ENCODE measurements around the gene PSTPIP2.
"Not testable (repeated sequence)": the region's sequence is repeated elsewhere in the genome, so short reads cannot be mapped to it uniquely, and the experiment has no call there.

PSTPIP2 gene

DNA sequence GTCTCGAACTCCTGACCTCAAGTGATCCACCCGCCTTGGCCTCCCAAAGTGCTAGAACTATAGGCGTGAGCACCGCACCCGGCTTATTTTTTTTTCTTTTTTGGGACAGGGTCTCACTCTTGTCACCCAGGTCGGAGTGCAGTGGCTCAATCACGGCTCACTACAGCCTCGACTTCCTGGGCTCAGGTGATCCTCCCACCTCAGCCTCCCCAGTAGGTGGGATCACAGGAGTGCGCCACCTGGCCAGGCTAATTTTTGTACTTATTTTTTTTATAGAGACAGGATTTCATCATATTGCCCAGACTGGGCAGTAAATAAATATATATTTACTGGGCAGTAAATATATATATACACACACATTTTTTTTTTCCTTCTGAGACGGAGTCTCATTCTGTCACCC lies 23.5 kb upstream of the PSTPIP2 start:
- Histone ChIP-seq H3K4me3 (ENCODE audit: low read depth, low read length) (peak overlapping the region; percentile 48), H3K36me3 (replicated peaks) (peaks cover 39% of the 10 kb centered on the region), H3K27ac (no peak overlapping the region), H3K27me3 (replicated peaks) (no peaks in the 10 kb centered on the region)
- in situ Hi-C loops (cut with HindIII; ENCODE audit: low pct_ligation_motif_present, low sequenced_read_pairs), result loop anchor here (25.0 kb wide), 1 partner anchor 183 kb away; no protein-coding TSS in a partner anchor
- DNase-seq, result no peak
- TF ChIP-seq, protein P1, sequence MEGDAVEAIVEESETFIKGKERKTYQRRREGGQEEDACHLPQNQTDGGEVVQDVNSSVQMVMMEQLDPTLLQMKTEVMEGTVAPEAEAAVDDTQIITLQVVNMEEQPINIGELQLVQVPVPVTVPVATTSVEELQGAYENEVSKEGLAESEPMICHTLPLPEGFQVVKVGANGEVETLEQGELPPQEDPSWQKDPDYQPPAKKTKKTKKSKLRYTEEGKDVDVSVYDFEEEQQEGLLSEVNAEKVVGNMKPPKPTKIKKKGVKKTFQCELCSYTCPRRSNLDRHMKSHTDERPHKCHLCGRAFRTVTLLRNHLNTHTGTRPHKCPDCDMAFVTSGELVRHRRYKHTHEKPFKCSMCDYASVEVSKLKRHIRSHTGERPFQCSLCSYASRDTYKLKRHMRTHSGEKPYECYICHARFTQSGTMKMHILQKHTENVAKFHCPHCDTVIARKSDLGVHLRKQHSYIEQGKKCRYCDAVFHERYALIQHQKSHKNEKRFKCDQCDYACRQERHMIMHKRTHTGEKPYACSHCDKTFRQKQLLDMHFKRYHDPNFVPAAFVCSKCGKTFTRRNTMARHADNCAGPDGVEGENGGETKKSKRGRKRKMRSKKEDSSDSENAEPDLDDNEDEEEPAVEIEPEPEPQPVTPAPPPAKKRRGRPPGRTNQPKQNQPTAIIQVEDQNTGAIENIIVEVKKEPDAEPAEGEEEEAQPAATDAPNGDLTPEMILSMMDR (IDR thresholded peaks at IDR 0.05; ENCODE audit: low read depth, low read length, missing control alignments), result no peak

GRCh38 chr18:46088501-46088900 lies 16.4 kb upstream of the PSTPIP2 start:
- not testable (repeated sequence) for DNase-seq; H3K27me3 ChIP-seq (replicated peaks); H3K4me3 ChIP-seq (ENCODE audit: low read depth, low read length); H3K27ac ChIP-seq
- in situ Hi-C loops (cut with HindIII; ENCODE audit: low pct_ligation_motif_present, low sequenced_read_pairs), result loop anchor here (25.0 kb wide), 1 partner anchor 176 kb away; no protein-coding TSS in a partner anchor
- H3K36me3 ChIP-seq (replicated peaks), result peaks cover 91% of the 10 kb centered on the region

GRCh38 chr18:46084431-46084830 lies 12.4 kb upstream of the PSTPIP2 start:
- peaks cover 94% of the 10 kb centered on the region for H3K36me3 ChIP-seq (replicated peaks)
- no peaks in the 10 kb centered on the region for H3K27me3 ChIP-seq (replicated peaks)
- no peak for DNase-seq
- no peak overlapping the region for H3K4me3 ChIP-seq (ENCODE audit: low read depth, low read length)
- no peak overlapping the region for H3K27ac ChIP-seq
- in situ Hi-C loops (cut with HindIII; ENCODE audit: low pct_ligation_motif_present, low sequenced_read_pairs), result loop anchor here (25.0 kb wide), 1 partner anchor 172 kb away; no protein-coding TSS in a partner anchor
- TF ChIP-seq, protein P1 (IDR thresholded peaks at IDR 0.05; ENCODE audit: low read depth, low read length, missing control alignments), result no peak

GRCh38 chr18:46080156-46080555 lies 8.1 kb upstream of the PSTPIP2 start:
- no peak for DNase-seq
- H3K27ac ChIP-seq, result no peak overlapping the region
- H3K4me3 ChIP-seq (ENCODE audit: low read depth, low read length), result no peak overlapping the region
- no peaks in the 10 kb centered on the region for H3K27me3 ChIP-seq (replicated peaks)
- TF ChIP-seq, protein P1 (IDR thresholded peaks at IDR 0.05; ENCODE audit: low read depth, low read length, missing control alignments), result no peak
- in situ Hi-C loops (cut with HindIII; ENCODE audit: low pct_ligation_motif_present, low sequenced_read_pairs), result loop anchor here (25.0 kb wide), 1 partner anchor 168 kb away; no protein-coding TSS in a partner anchor
- H3K36me3 ChIP-seq (replicated peaks), result peaks cover 58% of the 10 kb centered on the region

GRCh38 chr18:46079336-46079735 lies 7.3 kb upstream of the PSTPIP2 start:
- no peak for DNase-seq
- in situ Hi-C loops (cut with HindIII; ENCODE audit: low pct_ligation_motif_present, low sequenced_read_pairs), result loop anchor here (25.0 kb wide), 1 partner anchor 167 kb away; no protein-coding TSS in a partner anchor
- peaks cover 50% of the 10 kb centered on the region for H3K36me3 ChIP-seq (replicated peaks)
- H3K27me3 ChIP-seq (replicated peaks), result no peaks in the 10 kb centered on the region
- H3K27ac ChIP-seq, result no peak overlapping the region
- H3K4me3 ChIP-seq (ENCODE audit: low read depth, low read length), result no peak overlapping the region
- TF ChIP-seq, protein P1 (IDR thresholded peaks at IDR 0.05; ENCODE audit: low read depth, low read length, missing control alignments), result no peak

- H3K4me3 ChIP-seq (ENCODE audit: low read depth, low read length), result no peak overlapping the region
- H3K27me3 ChIP-seq (replicated peaks), result no peaks in the 10 kb centered on the region
- peaks cover 7% of the 10 kb centered on the region for H3K36me3 ChIP-seq (replicated peaks)
- H3K27ac ChIP-seq, result no peak overlapping the region
- in situ Hi-C loops (cut with HindIII; ENCODE audit: low pct_ligation_motif_present, low sequenced_read_pairs), result no loop called here
- TF ChIP-seq, protein P1 (IDR thresholded peaks at IDR 0.05; ENCODE audit: low read depth, low read length, missing control alignments), result peak; percentile 68
- DNase-seq, result peak; percentile 76
These were observed 1.6 kb upstream of the PSTPIP2 start for GRCh38 chr18:46073474-46074331.

All from brain microvascular endothelial cell (primary cell).